Stimulated activated CD4-positive, alpha-beta T cell treated with anti-CD3 and anti-CD28 coated beads, Interleukin-4, amount 100 ng/mL, for 24 hours (primary cell): ENCODE results near the gene SNAPC4.
A peak's percentile ranks its signal among the peaks of the same experiment; 100 is the strongest.

Experiments
- DNase-seq: peaks from one replicate; pipeline ENCODE4 v3.0.0-alpha.2; 2020

Gene SNAPC4, protein sequence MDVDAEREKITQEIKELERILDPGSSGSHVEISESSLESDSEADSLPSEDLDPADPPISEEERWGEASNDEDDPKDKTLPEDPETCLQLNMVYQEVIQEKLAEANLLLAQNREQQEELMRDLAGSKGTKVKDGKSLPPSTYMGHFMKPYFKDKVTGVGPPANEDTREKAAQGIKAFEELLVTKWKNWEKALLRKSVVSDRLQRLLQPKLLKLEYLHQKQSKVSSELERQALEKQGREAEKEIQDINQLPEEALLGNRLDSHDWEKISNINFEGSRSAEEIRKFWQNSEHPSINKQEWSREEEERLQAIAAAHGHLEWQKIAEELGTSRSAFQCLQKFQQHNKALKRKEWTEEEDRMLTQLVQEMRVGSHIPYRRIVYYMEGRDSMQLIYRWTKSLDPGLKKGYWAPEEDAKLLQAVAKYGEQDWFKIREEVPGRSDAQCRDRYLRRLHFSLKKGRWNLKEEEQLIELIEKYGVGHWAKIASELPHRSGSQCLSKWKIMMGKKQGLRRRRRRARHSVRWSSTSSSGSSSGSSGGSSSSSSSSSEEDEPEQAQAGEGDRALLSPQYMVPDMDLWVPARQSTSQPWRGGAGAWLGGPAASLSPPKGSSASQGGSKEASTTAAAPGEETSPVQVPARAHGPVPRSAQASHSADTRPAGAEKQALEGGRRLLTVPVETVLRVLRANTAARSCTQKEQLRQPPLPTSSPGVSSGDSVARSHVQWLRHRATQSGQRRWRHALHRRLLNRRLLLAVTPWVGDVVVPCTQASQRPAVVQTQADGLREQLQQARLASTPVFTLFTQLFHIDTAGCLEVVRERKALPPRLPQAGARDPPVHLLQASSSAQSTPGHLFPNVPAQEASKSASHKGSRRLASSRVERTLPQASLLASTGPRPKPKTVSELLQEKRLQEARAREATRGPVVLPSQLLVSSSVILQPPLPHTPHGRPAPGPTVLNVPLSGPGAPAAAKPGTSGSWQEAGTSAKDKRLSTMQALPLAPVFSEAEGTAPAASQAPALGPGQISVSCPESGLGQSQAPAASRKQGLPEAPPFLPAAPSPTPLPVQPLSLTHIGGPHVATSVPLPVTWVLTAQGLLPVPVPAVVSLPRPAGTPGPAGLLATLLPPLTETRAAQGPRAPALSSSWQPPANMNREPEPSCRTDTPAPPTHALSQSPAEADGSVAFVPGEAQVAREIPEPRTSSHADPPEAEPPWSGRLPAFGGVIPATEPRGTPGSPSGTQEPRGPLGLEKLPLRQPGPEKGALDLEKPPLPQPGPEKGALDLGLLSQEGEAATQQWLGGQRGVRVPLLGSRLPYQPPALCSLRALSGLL (N-terminal part only)

DNA sequence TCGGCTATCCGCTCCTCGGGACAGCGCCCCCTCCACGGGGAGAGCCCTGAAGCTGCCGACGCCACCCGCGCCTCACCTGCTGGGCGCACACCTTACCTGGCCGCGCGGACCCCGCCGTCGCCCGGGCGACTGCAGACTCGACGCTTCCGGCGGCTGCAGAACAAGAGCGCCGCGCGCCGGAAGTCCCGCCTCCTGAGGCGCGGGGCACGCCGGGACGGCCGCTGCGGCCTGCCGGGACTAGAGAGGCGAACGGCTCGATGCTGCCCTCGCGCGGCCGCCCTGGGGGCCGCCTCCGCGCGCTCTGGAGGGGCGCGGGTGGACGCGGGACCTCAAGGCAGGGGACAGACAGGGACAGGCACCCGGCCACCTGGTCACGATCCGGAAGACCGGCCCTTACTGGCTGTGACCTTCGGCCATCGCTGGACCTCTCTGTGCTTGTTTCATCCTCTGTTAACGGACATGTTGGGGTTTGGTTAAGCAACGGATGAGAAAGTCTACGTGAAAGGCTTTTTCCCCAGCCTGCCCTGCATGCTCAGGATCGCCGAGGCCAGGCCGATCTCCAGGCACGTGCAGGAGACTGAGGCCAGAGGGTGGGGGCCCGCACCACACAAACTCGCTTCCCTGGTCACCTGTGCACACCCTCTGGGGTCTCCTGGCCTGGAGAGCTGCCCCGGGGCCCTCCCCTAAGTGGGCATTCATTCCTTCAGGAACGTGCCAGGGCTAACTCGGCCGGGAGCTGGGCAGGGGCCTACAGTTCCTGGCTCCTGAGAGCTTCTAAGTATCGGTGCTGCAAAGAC lies at the start of gene SNAPC4:
SNAPC4 (minus strand) TSS at position 133 of the 797 bp plus-strand sequence. CDS start 1,742 bp downstream, outside the sequence.
- peak; percentile 86 for DNase-seq

DNA sequence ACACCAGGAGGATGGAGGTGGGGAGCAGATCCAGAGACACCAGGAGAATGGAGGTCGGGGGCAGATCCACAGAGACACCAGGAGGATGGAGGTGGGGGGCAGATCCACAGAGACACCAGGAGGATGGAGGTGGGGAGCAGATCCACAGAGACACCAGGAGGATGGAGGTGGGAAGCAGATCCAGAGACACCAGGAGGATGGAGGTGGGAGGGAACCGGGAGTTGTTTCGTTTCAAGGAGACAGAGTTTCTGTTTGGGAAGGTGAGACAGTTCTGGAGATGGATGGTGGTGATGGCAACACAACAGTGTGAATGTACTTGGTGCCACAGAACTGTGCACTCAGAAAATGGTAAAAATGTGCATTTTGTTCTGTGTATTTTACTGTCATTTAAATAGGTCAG lies 48.7 kb upstream of the SNAPC4 start:
- no peak for DNase-seq

DNA sequence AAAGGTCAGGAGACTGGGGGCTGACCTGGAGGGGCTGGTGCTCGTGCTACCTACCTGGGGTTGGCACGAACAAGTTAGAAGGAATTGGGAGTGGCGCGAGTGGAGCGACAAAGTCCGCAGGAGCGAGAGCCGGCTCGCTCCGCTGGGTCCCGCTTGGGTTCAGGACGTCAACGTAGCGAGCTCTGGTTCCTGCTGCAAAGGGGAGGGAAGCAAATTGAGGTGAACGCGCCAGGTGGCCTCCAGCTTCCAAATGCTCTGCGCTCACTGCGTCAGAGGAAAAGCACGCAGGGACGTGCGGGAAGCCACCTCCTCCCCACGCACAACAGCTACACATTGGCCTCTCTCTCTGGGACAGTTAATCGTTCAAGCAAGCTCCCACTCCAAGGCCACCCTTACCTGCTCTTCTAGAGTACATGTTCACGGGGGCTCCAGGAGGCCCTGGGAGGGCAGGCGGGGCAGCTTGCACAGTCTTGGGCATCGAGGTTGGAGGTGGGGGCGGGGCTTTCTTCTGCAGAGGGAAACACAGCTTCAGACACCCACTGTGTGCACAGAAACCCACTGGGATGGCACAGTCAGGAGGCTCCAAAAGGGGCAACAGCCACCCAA lies 47.3 kb upstream of the SNAPC4 start:
- DNase-seq, result no peak

DNA sequence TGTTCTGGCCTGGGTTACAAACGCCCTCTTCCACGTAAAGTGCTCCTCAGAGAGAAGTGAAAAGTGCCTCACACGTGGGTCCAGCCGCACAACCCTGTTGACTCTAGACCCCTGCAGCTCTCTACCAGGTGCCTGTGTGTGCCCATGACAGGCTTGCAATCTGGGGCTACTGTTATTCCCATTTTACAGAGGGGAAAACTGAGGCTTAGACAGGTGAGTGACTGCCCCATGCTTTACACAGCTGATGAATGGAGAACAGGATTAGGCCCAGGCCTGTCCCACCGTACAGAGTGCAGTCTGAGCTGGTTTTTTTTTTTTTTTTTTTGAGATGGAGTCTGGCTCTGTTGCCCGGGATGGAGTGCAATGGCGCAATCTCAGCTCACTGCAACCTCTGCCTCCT lies 45.8 kb upstream of the SNAPC4 start:
- no peak for DNase-seq

DNA sequence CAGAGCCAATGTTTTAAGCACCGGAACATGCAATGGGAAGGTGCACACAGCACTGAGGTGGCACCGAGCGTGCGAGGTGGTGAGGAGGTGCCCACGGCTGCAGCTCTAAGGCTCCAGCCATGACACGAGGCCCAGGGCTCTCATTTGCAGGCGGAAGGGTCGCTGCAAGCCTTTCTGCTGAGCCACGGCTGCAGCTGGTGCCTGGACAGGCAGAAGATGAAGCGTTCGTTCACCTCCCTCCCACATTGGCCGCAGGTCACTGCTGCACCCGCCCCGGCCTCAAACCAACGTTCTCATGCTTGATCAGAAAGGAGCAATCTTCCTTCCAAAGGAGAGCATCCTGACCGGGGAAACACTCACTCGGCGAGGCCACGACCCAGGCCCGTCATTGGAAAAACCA lies 44.1 kb upstream of the SNAPC4 start:
- no peak for DNase-seq

DNA sequence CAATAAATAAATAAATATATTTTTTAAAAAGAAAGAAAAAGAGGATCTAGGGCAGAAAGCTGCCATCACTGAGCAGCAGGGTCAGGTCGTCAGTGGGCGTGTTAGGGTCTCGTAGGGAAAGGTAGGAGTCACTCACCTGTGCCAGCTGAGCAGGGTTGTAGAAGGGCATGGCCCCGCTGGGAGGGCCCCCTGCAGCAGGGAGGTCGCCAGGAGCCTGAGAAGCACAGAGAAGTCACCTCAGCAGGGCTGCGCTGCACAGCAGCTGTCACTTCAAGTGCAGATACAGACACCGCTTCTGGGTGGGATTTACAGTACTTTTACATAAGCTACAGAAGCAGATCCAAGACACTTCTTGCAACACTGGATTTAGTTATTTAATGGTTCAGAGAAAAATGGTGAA lies 43.7 kb upstream of the SNAPC4 start:
- DNase-seq, result no peak

DNA sequence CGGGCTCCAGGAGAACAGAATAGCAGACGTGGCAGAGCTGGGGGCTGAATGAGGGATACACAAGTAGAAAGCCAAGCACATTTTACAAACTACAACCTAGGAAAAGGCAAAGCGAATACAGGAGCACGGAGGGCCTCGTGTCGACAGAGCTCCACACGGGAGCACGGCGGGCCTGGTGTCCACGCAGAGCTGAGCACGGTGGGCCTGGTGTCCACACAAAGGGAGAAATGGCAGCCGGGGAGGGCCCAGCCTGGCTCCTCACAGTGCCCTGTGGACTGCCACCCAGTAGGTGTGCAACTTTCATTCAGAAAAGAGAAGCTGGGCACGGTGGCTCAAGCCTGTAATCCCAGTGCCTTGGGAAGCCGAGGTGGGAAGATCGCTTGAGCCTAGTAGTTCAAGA lies 43.1 kb upstream of the SNAPC4 start:
- DNase-seq, result no peak

DNA sequence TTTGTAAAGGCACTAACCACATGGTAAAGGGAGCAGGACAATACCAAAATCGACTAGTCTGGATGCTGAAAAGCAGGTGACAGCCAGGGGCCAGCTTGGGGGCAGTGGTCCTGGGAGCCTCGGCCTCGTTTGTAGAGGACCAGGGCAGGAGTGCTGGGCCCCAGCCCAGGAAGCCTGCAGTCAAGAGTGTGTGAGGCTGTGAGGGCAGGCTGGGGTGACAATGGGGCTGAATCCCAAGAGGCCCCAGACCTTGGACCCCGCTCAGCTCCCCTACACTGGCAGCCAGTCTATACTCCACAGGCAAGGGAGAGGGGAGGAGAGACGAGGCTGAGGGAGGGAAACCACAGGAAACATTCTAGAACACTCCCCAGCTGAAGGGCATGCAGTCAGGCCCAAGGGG lies 42.3 kb upstream of the SNAPC4 start:
- DNase-seq, result no peak

DNA sequence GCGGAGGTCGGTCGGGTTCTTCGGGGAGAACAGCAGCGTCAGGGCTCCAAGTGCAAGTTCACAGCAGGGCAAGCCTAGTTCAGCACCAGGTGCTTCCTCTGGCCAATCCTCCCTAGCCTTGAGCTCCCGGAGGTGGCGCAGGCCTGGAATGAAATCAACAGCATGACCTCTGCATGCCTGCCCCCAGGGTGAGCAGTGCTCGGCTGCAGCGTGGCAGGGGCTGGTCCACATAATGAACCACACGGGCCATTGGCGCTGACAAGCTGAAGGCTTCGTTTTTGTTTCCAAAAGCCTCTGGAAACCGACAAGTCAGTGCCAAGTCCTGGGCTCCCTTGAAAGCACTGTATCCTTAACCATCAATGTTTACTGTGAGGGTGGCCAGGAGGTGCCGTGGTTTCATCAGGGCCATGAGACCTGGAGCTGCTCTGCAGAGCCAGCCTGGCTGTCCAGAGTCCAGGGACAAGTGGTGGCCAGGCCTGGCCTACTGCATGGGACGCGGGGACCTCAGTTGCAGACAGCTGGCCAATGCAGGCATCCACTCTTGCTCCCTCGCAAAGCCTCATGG lies 41.8 kb upstream of the SNAPC4 start:
- no peak for DNase-seq

DNA sequence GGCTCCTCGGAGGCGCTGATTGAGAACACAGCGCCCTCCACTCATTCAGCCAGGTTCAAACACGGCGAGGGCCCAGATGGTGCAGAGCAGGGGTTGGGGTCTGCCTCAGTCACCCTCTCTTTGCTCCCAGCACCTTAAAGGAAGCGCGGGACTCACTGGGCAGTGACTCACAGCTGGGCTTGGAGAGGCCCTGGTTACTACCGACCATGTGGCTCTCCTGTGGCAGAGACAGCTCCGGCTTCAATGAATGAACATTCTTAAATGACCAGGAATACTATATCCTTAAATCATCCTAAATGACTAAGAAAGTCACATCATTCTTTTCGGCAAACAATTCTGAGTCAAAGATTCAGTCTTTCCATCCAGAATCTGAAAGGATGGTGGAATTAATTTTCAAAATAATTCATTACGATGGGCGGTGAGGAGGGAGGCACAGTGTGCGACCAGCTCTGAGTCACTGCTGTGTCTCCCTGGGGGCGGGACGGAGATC lies 41.3 kb upstream of the SNAPC4 start:
- DNase-seq, result no peak

DNA sequence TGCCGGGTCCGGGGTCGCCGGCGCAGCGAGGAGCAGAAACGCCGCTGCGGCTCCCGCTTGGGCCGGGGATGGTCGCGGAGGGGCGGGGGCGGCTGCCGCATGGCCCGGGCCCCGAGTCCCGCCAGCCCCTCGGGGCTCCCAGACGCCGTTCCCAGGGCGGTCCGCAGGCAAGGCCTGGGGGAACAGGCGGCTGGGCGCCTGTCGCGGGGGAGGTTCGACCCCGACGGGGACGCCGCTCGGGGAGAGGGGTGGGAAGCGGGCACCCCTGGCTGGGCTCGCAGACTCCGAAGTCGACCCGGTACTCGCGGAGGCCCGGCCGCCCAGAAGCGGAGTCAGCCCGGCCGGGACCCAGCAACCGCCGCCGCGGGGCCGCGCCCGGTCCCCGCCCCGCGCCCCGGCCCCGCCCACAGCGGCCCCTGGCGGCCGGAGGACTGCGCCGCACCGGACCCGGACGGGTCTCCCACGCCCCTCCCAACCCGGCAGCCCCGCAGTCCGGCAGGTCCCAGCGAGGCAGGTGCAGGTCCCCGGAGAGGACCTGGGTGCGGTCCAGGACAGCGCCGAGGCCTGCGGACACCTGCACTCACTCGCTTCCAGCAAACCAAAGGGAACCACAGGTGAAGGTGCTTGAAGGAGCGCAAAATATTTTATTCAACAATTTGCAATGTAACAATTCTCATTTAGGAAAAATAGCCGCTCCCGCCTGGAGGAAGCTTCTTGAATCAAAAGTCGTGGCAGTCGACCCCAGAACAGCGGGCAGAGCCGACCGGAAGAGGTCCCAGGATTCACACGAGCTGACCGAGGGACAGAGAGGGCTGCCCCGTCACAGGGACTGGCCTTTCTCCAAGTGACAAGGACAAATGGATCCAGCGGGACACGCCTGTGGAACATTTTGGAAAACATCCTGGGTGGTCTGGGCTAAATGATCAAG lies 39.8 kb upstream of the SNAPC4 start, which contains the start of gene INPP5E:
INPP5E (minus strand) TSS at position 365 of the 928 bp plus-strand sequence. CDS start 426 bp downstream, outside the sequence.
- DNase-seq, result peak; percentile 82

DNA sequence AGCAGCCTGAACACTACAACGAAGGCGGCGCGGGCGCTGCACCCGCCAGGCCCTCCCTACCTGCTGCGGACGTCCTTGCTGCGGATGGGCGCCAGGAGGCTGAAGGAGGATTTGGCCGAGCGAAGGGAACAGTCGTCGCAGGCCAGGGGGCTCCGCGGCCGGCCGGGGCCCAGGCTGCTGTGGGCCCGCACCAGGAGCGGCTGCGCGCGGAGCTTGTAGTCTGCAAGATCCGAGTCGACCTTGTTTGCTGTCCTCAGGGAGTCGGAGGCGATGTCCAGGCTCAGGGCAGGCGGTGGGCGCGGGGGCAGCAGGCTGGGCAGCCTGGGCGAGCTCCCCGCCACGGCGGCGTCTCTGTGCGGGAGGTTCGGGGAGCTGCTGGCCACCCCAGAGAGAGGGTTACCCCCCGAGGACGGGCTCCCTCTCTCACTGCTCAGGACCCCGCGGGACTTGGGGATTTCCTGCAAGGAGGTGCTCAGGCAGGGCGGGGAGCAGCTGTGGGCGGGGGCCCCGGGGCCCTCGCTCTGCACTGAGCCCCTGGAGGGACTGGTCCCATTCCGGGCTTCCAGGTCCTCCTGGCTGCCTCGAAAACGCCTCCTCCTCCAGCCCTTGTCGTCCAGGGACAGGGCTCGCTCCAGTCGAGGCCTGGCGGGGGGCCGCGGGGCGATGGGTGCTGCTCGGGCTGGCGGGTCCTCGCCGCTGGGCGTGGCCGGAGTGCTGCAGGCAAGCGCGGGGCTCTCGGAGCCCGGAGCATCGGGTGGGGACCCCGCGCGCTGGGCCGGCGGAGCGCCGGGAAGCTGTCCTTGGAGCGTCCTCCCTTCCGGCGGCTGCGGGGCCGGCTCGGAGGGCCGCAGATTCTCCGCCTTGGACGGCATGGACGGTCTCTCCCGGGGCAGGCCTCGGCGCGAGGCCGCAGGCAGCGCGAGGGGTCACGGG lies 38.8 kb upstream of the SNAPC4 start:
- peak; percentile 64 for DNase-seq

DNA sequence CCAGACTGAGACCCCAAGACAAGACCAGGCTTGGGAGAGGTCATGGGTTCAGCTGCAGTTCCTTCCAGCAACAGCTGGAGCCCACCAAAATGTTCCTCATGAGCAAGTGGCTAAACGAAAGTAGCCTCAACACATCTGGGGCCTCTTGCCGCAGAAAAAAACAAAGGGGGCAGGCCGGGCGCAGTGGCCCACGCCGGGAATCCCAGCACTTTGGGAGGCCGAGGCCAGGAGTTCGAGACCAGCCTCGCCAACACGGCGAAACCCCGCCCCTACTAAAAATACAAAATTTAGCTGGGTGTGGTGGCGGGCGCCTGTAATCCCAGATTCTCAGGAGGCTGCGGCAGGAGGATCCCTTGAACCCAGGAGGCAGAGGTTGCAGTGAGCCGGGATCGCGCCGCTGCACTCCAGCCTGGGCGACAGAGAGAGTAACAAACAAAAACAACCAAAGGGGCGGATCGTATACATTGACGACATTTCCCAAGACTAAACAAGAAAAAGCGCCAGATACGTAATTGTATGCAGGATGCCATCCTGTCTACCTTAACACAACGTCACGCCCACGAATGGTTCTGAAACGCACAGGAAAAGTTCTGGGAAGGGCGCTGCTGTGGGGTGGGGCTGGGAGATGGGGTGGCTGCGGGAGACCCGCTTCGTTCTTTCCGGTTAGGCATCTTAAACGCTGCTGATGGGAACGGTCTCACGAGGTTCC lies 38.0 kb upstream of the SNAPC4 start:
- no peak for DNase-seq

DNA sequence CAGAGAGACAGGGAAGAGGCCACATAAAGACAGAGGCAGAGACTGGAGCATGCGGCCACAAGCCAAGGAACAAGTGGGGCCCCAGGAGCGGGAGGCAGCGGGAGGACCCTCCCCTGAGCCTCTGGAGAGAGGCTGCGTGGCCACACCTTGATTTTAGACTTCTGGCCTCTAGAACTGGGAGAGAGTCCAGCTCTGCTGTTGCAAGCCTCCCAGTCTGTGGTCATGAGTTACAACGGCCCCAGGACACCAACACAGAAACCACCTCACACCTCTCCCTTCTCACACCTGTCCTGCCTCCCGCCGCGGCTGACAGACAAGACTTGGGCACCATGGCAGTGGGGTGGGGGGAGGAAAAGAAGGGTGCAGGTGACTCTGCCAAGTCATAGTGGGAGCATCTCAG lies 37.5 kb upstream of the SNAPC4 start:
- no peak for DNase-seq

DNA sequence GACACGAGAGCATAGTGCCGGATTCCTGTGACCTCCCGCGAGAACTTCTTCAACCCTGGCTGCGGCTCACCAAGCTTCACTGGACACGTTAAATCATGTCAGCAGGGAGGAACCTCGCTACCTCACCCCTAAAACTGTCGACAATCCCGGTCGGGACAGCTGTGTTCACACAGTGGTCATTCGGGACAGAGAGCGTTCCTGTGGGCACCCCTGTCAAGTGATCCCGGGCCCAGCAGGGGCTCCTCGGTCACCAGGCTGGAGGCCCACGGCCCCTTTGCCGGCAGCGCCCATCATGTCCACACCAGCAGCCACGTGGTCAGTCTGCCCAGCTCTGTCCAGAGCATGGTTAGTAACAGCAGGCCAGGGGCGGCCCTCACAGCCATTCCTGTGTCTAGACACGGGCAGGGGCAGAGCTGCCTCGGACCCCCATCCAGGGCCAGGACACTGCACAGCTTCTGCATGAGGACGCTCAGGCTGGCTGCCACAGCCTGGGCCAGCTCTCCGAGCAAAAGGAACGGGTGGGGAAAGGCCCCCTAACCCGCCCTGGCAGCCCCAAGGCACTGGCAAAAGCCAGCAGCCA lies 36.2 kb upstream of the SNAPC4 start:
- no peak for DNase-seq

DNA sequence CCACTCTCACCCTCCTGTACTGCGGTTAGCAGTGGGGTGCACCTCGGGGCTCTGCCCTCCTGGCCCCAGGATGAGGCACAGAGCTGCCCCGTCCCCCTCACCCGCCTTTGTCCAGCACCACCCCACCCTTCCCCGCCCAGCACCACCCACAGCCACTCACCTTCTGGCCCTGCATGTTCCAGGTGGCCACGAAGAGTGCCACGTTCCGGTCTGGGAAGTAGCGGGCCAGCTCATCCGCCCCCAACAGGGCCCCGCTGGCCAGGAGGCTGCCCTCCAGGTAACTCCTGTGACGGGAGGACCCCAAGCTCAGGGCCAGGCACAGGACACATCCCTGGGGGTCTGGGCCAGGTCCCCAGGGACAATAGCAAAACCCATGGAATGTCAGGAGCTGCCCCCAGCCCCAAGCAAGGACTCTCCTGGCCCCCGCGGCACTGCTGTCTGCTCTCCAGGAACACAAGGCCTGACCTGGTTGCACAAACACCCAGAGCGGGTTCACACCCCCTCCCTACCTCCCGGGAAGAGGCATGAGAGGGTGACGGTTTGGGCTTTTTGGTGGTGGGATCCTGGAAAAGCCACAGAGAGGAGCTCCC lies 34.7 kb upstream of the SNAPC4 start:
- no peak for DNase-seq
